Heart right ventricle (tissue), 16 donors: Measurements from ENCODE around the gene HYOU1. TPM values are rescaled to one million over a fixed set of nuclear protein-coding genes. Genes with fewer than 3 reads are reported as not detected.

Experiments used
- ATAC-seq, 8 donors: fragments of 200-7000 bp; cut with Tn5 transposase; one replicate each; pipeline ENCODE4 v1.9.1; 2020; ENCODE audit warnings: mild to moderate bottlenecking in 8 of 8, moderate library complexity in 8 of 8, moderate number of reproducible peaks in 1 of 8
- DNase-seq, 2 donors: peaks; one replicate each; pipeline ENCODE4 v3.0.0-alpha.2; 2020
- H3K27ac ChIP-seq, 10 donors: fragments of 200-600 bp; sonication (generic) in 2 of 10; one replicate each; pipeline versions ENCODE4 v1.5.0 to v1.8.0; 2020 to 2022; ENCODE audit warnings: mild to moderate bottlenecking in 3 of 10
- H3K27me3 ChIP-seq, 7 donors: fragments of 200-600 bp; one replicate each; pipeline ENCODE4 v1.8.0; 2021 to 2022; ENCODE audit warnings: mild to moderate bottlenecking in 2 of 7
- H3K36me3 ChIP-seq, 9 donors: fragments of 200-600 bp; sonication (generic) in 1 of 9; one replicate each; pipeline versions ENCODE4 v1.5.0 to v1.8.0; 2020 to 2022; ENCODE audit warnings: mild to moderate bottlenecking in 2 of 9
- H3K4me1 ChIP-seq, 9 donors: fragments of 200-600 bp; sonication (generic) in 1 of 9; one replicate each; pipeline versions ENCODE4 v1.5.0 to v1.8.0; 2020 to 2022; ENCODE audit warnings: mild to moderate bottlenecking in 4 of 9
- H3K4me3 ChIP-seq, 10 donors: fragments of 200-600 bp; sonication (generic) in 2 of 10; one replicate each; pipeline versions ENCODE4 v1.5.0 to v1.8.0; 2020 to 2022; ENCODE audit warnings: mild to moderate bottlenecking in 7 of 10, moderate library complexity in 2 of 10
- H3K9me3 ChIP-seq, 11 donors: fragments of 200-600 bp in 10 of 11; sonication (generic) in 2 of 11; one replicate each; pipeline versions ENCODE4 v1.5.0 to v1.8.0; 2013 to 2022; ENCODE audit warnings: mild to moderate bottlenecking in 2 of 11, control low read depth in 1 of 11, moderate library complexity in 1 of 11
- WGBS, 2 donors: extraction: QIAGEN DNeasy Blood & Tissue Kit; methylation state at CpG; one replicate each; pipeline ENCODE4 v1.1.7; 2013; ENCODE audit warnings: inconsistent platforms in 1 of 2; 5-methylcytosine and 5-hydroxymethylcytosine counted together
- intact Hi-C, 10 donors: fragments of 100-400 bp; cut with DNase I; formaldehyde crosslinking; loops; one replicate each; pipeline versions ENCODE4 v1.11.1 to v1.14.2; 2022
- polyA plus RNA-seq, 2 donors: library from polyadenylated mRNA; stranded (reverse); fragments of 200-250 nt; gene quantifications; one replicate each; pipeline ENCODE4 v1.2.3, GENCODE V29; 2013
- total RNA-seq, 10 donors: library from RNA; stranded (reverse); fragmentation: NEBNext Ultra II Directional in 3 of 10; extraction: Animal tissue kit (Norgen Biotek cat#: 25700) in 3 of 10; gene quantifications; one replicate each; pipeline versions ENCODE4 v1.2.1 to v1.2.4, GENCODE V29; 2021 to 2023
- TF ChIP-seq, protein P1 (sequence below), 9 donors: fragments of 200-600 bp; sonication (generic) in 2 of 9; IDR thresholded peaks; one replicate each; pipeline versions ENCODE4 v1.5.0 to v1.8.0; 2021 to 2022; ENCODE audit warnings: antibody characterized with exemption in 9 of 9, mild to moderate bottlenecking in 5 of 9, moderate library complexity in 1 of 9
- donor health status: Arrhythmogenic right ventricular cardiomyopathy.
- donor health status: ischemic (EF 13 %, LVEDD 7.1; RV severe dilation, severe dysfunction).
- donor health status: healthy with polysubstance abuse.
- donor health status: DM: no; HTN: yes; CAD: no.
- donor health status: DM: no; HTN: no; CAD: no.
- donor health status: ischemic (EF 25% LVEDD 6.9; RV normal size, moderate dysfunction).
- donor health status: ischemic (EF 25% LVEDD 5.7; RV mildly dilated, moderate dysfunction).
- donor health status: healthy.
- donor health status: DM: yes; HTN: yes; CAD: no.
- donor health status: Ischemic cardiomyopathy.
- donor health status: ischemic (EF 35%, LVEDD 5.7; RV mildly dilated, moderate dysfunction).
- donor health status: nonischemic (EF 11% LVEDD 7.7; RV severe dilation, severe dysfunction).
- donor health status: DM: yes; HTN: yes; CAD: no.
- donor health status: PGD.
- donor health status: ischemic (EF 29% LVEDD 5.4; RV normal size, mild dysfunction).
- donor health status: nonischemic (EF 23%, LVEDD 6.1; RV moderate dilation, normal function).

HYOU1 gene
- total and polyA plus RNA-seq, 12 donors = 33.0 to 179 (median 64.4) TPM

GRCh38 chr11:119084663-119085436 lies 27.8 kb upstream of the HYOU1 start, which contains the start of gene HMBS:
TSS of gene HMBS (plus strand) at chr11:119084881. CDS start at chr11:119085034, 153 bp downstream.
- Histone ChIP-seq H3K27me3 (no peaks in the 10 kb centered on the region), H3K27ac (peak within 1 kb of the TSS; percentile 65 to 97 (median 90)), H3K9me3 (no peaks in the 10 kb centered on the region), H3K36me3 (peaks cover 0 to 36% (median 21%) of the 10 kb centered on the region in 9 donors), H3K4me3 (peak within 1 kb of the TSS; percentile 45 to 94 (median 66)), H3K4me1 (peaks cover 4 to 43% (median 16%) of the 10 kb centered on the region in 9 donors)
- ATAC-seq = peak; percentile 95 to 98 (median 98)
- DNase-seq = peak; percentile 92 to 94
- TF ChIP-seq, protein P1, sequence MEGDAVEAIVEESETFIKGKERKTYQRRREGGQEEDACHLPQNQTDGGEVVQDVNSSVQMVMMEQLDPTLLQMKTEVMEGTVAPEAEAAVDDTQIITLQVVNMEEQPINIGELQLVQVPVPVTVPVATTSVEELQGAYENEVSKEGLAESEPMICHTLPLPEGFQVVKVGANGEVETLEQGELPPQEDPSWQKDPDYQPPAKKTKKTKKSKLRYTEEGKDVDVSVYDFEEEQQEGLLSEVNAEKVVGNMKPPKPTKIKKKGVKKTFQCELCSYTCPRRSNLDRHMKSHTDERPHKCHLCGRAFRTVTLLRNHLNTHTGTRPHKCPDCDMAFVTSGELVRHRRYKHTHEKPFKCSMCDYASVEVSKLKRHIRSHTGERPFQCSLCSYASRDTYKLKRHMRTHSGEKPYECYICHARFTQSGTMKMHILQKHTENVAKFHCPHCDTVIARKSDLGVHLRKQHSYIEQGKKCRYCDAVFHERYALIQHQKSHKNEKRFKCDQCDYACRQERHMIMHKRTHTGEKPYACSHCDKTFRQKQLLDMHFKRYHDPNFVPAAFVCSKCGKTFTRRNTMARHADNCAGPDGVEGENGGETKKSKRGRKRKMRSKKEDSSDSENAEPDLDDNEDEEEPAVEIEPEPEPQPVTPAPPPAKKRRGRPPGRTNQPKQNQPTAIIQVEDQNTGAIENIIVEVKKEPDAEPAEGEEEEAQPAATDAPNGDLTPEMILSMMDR (IDR thresholded peaks at IDR 0.05) = no peak
- intact Hi-C loops = no loop called here
- 0 to 1% methylated on average over 45 of the region's 45 CpGs for WGBS, 2 donors

DNA sequence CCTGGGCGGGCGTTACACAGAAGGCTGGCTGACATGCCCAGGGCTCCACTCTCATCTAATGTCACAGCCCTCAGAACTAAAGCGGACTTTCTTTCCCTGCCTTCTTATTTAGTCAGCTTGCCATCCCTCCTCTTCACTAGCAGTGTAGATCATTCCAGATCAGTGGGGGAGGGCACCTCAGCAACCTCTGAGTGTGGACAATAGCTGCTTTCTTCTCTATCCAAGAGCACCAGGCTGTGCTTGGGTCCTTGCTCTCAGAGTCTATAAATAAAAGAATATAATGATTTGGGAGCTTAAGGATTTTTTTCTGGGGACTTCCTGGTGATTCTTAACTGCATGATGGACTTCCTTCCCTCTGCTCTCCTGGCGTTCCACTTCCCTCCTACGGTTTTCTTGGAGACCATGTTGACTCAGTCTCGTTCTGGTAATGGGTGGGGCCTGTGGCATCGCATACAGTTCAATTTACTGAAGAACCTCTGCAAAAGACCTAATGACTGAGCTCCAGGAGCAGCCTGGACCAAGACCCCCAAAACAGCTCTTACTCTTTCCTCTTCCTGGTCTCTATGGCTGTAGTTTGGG lies 24.8 kb upstream of the HYOU1 start:
- Histone ChIP-seq H3K4me1 (peaks cover 4 to 38% (median 16%) of the 10 kb centered on the region in 9 donors), H3K4me3 (no peak overlapping the region), H3K27me3 (no peaks in the 10 kb centered on the region), H3K9me3 (no peaks in the 10 kb centered on the region), H3K27ac (peak overlapping the region in 1 of 10 donors; percentile 69), H3K36me3 (peaks cover 4 to 63% (median 52%) of the 10 kb centered on the region in 9 donors)
- intact Hi-C loops = no loop called here
- TF ChIP-seq, protein P1 (IDR thresholded peaks at IDR 0.05) = no peak
- no peak for ATAC-seq
- 64 to 69% methylated on average over 7 of the region's 7 CpGs for WGBS, 2 donors
- DNase-seq = no peak

DNA sequence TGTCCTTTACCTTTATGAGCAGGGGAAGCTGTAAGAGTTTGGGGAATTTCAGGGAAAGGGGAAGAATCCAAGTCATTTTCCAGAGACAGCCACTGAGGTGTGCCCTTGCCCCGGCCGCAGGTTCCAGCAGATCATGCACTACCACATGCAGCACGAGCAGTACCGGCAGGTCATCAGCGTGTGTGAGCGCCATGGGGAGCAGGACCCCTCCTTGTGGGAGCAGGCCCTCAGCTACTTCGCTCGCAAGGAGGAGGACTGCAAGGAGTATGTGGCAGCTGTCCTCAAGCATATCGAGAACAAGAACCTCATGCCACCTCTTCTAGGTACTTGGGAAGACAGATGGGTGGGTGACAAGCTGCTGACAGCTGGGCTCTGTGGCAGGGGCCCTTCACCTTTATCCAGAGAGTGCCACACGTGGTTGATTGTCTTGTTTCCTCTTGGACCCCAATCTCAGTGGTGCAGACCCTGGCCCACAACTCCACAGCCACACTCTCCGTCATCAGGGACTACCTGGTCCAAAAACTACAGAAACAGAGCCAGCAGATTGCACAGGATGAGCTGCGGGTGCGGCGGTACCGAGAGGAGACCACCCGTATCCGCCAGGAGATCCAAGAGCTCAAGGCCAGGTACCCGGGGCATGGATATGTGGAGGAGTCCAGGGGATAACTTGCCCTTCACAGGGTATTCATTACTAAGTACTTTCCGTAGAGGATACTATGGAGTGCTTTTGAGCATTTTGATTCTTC lies 21.8 kb upstream of the HYOU1 start:
- DNase-seq (no peak), ATAC-seq (no peak)
- WGBS, 2 donors = 92 to 94% methylated on average over 19 of the region's 19 CpGs
- H3K9me3 ChIP-seq = no peaks in the 10 kb centered on the region
- intact Hi-C loops = no loop called here
- H3K36me3 ChIP-seq = peaks cover 4 to 92% (median 78%) of the 10 kb centered on the region in 9 donors
- peaks cover 0 to 20% (median 0%) of the 10 kb centered on the region in 9 donors for H3K4me1 ChIP-seq
- TF ChIP-seq, protein P1 (IDR thresholded peaks at IDR 0.05) = no peak
- no peaks in the 10 kb centered on the region for H3K27me3 ChIP-seq
- no peak overlapping the region for H3K27ac ChIP-seq
- H3K4me3 ChIP-seq = peak overlapping the region in 1 of 10 donors; percentile 2

DNA sequence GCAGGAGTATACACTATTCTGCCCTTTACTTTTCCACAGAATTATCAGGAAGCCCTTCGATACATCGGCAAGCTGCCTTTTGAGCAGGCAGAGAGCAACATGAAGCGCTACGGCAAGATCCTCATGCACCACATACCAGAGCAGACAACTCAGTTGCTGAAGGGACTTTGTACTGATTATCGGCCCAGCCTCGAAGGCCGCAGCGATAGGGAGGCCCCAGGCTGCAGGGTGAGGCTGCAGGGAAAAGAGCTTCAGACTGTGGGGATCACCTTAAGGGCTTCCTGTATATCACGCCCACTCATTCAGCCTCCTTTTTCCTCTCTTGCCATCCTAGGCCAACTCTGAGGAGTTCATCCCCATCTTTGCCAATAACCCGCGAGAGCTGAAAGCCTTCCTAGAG lies 20.8 kb upstream of the HYOU1 start:
- ATAC-seq (no peak), DNase-seq (no peak)
- H3K4me1 ChIP-seq = peaks cover 0 to 20% (median 0%) of the 10 kb centered on the region in 9 donors
- H3K4me3 ChIP-seq = no peak overlapping the region
- H3K36me3 ChIP-seq = peaks cover 4 to 100% (median 81%) of the 10 kb centered on the region in 9 donors
- WGBS, 2 donors = 95% methylated on average over 11 of the region's 11 CpGs
- no peak overlapping the region for H3K27ac ChIP-seq
- H3K27me3 ChIP-seq = no peaks in the 10 kb centered on the region
- intact Hi-C loops = no loop called here
- no peaks in the 10 kb centered on the region for H3K9me3 ChIP-seq
- TF ChIP-seq, protein P1 (IDR thresholded peaks at IDR 0.05) = no peak
